Sigmoid colon (tissue), 7 donors: ENCODE results near the gene DOCK3. TPM values are rescaled to one million over a fixed set of nuclear protein-coding genes. Genes with fewer than 3 reads are reported as not detected.
"Not testable (repeated sequence)": the region's sequence is repeated elsewhere in the genome, so short reads cannot be mapped to it uniquely, and the experiment has no call there.

Source experiments
- DNase-seq: peaks from one replicate; pipeline ENCODE4 v3.0.0-alpha.2; 2019
- H3K27ac ChIP-seq, 4 donors: fragments of 200-600 bp; sonication (generic); one replicate each; pipeline ENCODE4 v1.5.1; 2016 to 2019; ENCODE audit warnings: mild to moderate bottlenecking in 1 of 4
- H3K27me3 ChIP-seq, 3 donors: fragments of 200-600 bp; sonication (generic); one replicate each; pipeline ENCODE4 v1.5.1; 2019; ENCODE audit warnings: mild to moderate bottlenecking in 1 of 3
- H3K36me3 ChIP-seq, 4 donors: fragments of 200-600 bp; sonication (generic); one replicate each; pipeline ENCODE4 v1.5.1; 2016 to 2019
- H3K4me1 ChIP-seq, 4 donors: fragments of 200-600 bp; sonication (generic); one replicate each; pipeline ENCODE4 v1.5.1; 2017 to 2019
- H3K4me3 ChIP-seq, 4 donors: fragments of 200-600 bp; sonication (generic); one replicate each; pipeline ENCODE4 v1.5.1; 2017 to 2019; ENCODE audit warnings: mild to moderate bottlenecking in 2 of 4, moderate library complexity in 1 of 4
- H3K9me3 ChIP-seq, 4 donors: fragments of 200-600 bp in 3 of 4; sonication (generic) in 3 of 4; one replicate each; pipeline versions ENCODE4 v1.5.1 to v1.6.1; 2013 to 2019
- EP300 ChIP-seq, 4 donors: sonication (generic); formaldehyde crosslinking; IDR thresholded peaks; one replicate each; pipeline ENCODE4 v1.6.1; 2017; ENCODE audit warnings: antibody characterized with exemption in 4 of 4
- POLR2A ChIP-seq, 2 donors: fragments of 450-650 bp; IDR thresholded peaks; one replicate each; pipeline ENCODE4 v1.6.1; 2016; ENCODE audit warnings: antibody characterized with exemption in 2 of 2, mild to moderate bottlenecking in 2 of 2, moderate library complexity in 2 of 2
- POLR2AphosphoS5 ChIP-seq, 4 donors: sonication (generic); formaldehyde crosslinking; IDR thresholded peaks; one replicate each; pipeline ENCODE4 v1.6.1; 2017; ENCODE audit warnings: antibody characterized with exemption in 4 of 4
- WGBS, 2 donors: extraction: QIAGEN DNeasy Blood & Tissue Kit; methylation state at CpG; one replicate each; pipeline ENCODE4 v1.1.7; 2013; 5-methylcytosine and 5-hydroxymethylcytosine counted together
- intact Hi-C: fragments of 100-400 bp; cut with DNase I; formaldehyde crosslinking; loops from one replicate; pipeline ENCODE4 v1.15.1; 2023
- polyA plus RNA-seq, 3 donors: library from polyadenylated mRNA; stranded (reverse); fragments of 200-250 nt; gene quantifications; one replicate each; pipeline ENCODE4 v1.2.3, GENCODE V29; 2013
- total RNA-seq, 4 donors: library from RNA; depleted of rRNA; stranded (reverse); fragments of >200 nt; gene quantifications; one replicate each; pipeline ENCODE4 v1.1.0, GENCODE V29; 2016
- TF ChIP-seq, protein P1 (sequence below), 4 experiments: fragments of 450-650 bp in 3 of 4; fragments of 200-600 bp in 1 of 4; IDR thresholded peaks; one replicate each; pipeline ENCODE4 v1.5.1; 2016 to 2019; ENCODE audit warnings: antibody characterized with exemption in 4 of 4, mild to moderate bottlenecking in 3 of 4, moderate library complexity in 2 of 4
- donor health status: healthy with polysubstance abuse.
- donor health status: Bipolar disorder and iron deficiency.
- donor health status: healthy.

Gene DOCK3
- total and polyA plus RNA-seq, 7 donors: 0.25 to 4.4 (median 3.3) TPM; not detected in 2

DNA sequence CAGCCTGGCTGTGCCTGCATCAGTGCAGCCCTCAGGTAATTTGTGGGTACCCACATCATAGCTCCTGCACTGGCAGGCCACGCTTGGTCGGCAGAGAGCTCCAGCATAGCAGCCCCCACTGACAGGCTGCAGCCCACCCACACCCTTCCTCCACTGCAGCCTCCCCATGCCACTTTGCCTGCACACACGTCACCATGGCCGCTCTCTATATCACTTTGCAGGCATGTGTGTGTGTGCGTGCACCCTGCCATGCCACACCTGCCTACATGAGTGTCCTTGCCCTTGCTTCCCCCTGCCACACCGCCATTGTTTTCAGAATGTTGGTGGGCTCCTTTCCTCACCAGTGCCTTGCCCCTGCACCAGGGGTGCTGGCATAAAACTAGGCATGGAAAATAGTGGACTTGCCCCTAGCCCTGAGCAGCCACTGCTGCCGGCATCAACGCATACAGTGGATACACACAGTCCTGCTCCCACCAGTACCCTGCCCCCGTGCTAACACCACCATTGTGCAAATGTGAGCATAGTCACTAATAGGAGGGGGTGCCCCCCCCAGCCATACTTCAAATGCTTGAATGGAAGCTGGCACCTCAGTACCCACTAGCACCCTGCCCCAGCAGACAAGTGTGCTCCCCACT, 431.6 kb downstream of the DOCK3 start:
- H3K4me3 ChIP-seq: no peak overlapping the region
- H3K4me1 ChIP-seq: no peaks in the 10 kb centered on the region
- intact Hi-C loops: no loop called here
- H3K9me3 ChIP-seq: peaks cover 0 to 6% (median 2%) of the 10 kb centered on the region in 4 donors
- WGBS, 2 donors: 96 to 97% methylated on average over 9 of the region's 9 CpGs
- H3K27ac ChIP-seq: no peak overlapping the region
- H3K36me3 ChIP-seq: no peaks in the 10 kb centered on the region
- DNase-seq: no peak
- TF ChIP-seq POLR2A (IDR thresholded peaks at IDR 0.05): no peak
- no peaks in the 10 kb centered on the region for H3K27me3 ChIP-seq

DNA sequence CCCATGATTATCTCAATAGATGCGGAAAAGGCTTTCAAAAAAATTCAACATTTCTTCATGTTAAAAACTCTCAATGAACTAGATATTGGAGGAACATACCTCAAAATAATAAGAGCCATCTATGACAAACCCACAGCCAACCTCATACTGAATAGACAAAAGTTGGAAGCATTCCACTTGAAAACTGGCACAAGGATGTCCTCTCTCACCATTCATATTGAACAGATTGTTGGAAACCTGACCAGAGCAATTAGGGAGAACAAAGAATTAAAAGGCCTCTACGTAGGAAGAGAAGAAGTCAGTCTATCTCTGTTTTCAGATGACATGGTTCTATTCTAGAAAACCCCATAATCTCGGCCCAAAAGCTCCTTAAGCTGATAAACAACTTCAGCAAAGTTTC, 435.9 kb downstream of the DOCK3 start:
- H3K27ac ChIP-seq: no peak overlapping the region
- intact Hi-C loops: no loop called here
- no peaks in the 10 kb centered on the region for H3K4me1 ChIP-seq
- no peaks in the 10 kb centered on the region for H3K27me3 ChIP-seq
- H3K36me3 ChIP-seq: no peaks in the 10 kb centered on the region
- TF ChIP-seq POLR2AphosphoS5 (IDR thresholded peaks at IDR 0.05) (no peak), EP300 (IDR thresholded peaks at IDR 0.05) (no peak), POLR2A (IDR thresholded peaks at IDR 0.05) (no peak)
- TF ChIP-seq, protein P1, sequence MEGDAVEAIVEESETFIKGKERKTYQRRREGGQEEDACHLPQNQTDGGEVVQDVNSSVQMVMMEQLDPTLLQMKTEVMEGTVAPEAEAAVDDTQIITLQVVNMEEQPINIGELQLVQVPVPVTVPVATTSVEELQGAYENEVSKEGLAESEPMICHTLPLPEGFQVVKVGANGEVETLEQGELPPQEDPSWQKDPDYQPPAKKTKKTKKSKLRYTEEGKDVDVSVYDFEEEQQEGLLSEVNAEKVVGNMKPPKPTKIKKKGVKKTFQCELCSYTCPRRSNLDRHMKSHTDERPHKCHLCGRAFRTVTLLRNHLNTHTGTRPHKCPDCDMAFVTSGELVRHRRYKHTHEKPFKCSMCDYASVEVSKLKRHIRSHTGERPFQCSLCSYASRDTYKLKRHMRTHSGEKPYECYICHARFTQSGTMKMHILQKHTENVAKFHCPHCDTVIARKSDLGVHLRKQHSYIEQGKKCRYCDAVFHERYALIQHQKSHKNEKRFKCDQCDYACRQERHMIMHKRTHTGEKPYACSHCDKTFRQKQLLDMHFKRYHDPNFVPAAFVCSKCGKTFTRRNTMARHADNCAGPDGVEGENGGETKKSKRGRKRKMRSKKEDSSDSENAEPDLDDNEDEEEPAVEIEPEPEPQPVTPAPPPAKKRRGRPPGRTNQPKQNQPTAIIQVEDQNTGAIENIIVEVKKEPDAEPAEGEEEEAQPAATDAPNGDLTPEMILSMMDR (IDR thresholded peaks at IDR 0.05): no peak
- no peak overlapping the region for H3K4me3 ChIP-seq
- peaks cover 0 to 6% (median 2%) of the 10 kb centered on the region in 4 donors for H3K9me3 ChIP-seq
- no peak for DNase-seq
- WGBS, 2 donors: 80 to 81% methylated on average over 3 of the region's 3 CpGs

DNA sequence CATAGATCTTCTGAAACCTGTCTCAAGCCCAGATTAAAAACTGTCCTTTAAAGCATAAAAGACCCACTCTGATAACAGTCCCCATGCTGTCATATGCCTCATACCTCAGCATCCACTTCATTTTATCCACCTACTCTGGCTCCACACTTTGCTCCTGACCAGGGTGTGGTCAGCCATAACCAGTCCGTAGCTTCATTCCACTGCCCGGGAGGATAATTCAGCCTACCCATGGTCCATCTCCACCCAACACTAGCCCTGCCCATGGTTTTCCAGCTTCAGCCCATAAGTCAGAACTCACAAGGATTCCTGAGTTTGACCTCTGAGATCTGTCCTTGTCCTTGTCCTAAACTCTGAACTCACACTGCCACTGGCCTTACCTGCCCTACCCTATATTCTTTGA, 448.2 kb downstream of the DOCK3 start:
- intact Hi-C loops: no loop called here
- Histone ChIP-seq H3K9me3 (peaks cover 0 to 4% (median 0%) of the 10 kb centered on the region in 4 donors), H3K36me3 (no peaks in the 10 kb centered on the region), H3K27ac (no peak overlapping the region), H3K4me3 (no peak overlapping the region), H3K4me1 (no peaks in the 10 kb centered on the region), H3K27me3 (no peaks in the 10 kb centered on the region)
- WGBS, 2 donors: 48 to 82% methylated on average over 2 of the region's 2 CpGs
- TF ChIP-seq, protein P1 (IDR thresholded peaks at IDR 0.05): no peak
- TF ChIP-seq EP300 (IDR thresholded peaks at IDR 0.05) (no peak), POLR2AphosphoS5 (IDR thresholded peaks at IDR 0.05) (no peak), POLR2A (IDR thresholded peaks at IDR 0.05) (no peak)
- DNase-seq: no peak

DNA sequence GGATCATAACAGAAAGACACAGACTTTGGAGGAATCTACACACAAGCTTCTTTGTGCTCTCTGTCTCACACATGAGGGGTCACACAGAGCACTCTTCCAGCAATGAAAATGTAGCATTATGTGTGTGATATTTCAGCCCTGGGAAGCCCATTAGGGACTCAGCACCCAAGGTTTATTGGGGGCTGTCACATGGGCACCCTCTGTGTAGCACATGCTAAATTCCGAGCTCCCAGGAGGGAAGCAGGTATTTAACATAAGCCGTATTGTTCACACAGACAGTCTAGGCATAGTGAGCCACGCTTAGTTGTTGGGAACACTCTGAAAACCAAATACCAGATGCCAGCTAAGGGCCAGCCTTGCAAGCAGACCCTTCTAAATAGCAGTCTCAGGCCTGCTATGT, 448.8 kb downstream of the DOCK3 start:
- H3K36me3 ChIP-seq: no peaks in the 10 kb centered on the region
- intact Hi-C loops: no loop called here
- DNase-seq: no peak
- H3K4me3 ChIP-seq: no peak overlapping the region
- 82 to 86% methylated on average over 3 of the region's 3 CpGs for WGBS, 2 donors
- TF ChIP-seq POLR2AphosphoS5 (IDR thresholded peaks at IDR 0.05) (no peak), POLR2A (IDR thresholded peaks at IDR 0.05) (no peak), EP300 (IDR thresholded peaks at IDR 0.05) (no peak)
- TF ChIP-seq, protein P1 (IDR thresholded peaks at IDR 0.05): no peak
- no peak overlapping the region for H3K27ac ChIP-seq
- peaks cover 0 to 4% (median 0%) of the 10 kb centered on the region in 4 donors for H3K9me3 ChIP-seq
- H3K27me3 ChIP-seq: no peaks in the 10 kb centered on the region
- H3K4me1 ChIP-seq: no peaks in the 10 kb centered on the region

DNA sequence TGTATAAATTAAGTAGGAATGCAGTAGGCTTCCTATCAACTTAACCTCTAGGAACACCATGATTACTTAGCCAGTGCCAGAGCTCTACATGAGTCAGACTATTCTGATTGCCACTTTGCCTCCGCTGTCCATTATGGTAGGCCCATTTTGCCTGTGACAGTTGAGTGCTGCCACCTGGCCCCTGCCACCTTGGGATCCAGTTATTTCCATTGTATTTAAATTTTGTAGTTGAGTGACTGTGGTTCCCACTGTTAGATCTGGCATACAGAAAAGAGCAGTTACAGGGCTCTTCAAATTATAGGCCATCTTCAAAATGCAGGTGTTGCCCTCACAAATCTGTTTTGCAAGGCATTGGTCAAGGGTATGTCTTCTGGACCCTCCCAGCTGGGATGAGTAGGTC, 456.9 kb downstream of the DOCK3 start:
- not testable (repeated sequence) for H3K27ac ChIP-seq

DNA sequence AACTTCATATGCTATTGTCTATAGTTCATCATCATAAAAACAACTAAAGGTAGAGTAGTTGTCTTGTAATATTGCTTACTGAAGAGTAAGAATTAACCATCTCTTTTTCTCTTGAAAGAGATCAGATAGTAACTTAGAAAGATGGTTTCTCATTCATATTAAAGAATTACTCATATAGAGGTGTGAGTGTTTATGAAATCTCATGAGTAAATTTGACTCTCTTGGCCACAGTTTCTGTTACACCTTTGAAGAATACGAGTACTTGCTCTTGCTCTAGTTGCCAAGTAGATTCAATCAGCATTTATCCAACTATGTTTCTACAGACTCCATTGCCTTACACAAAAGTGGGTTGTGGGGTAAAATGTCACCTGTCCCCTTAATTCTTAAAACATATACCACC, 463.0 kb downstream of the DOCK3 start:
- intact Hi-C loops: no loop called here
- Histone ChIP-seq H3K4me1 (no peaks in the 10 kb centered on the region), H3K27ac (no peak overlapping the region), H3K9me3 (peaks cover 0 to 2% (median 0%) of the 10 kb centered on the region in 4 donors), H3K27me3 (no peaks in the 10 kb centered on the region), H3K36me3 (no peaks in the 10 kb centered on the region), H3K4me3 (no peak overlapping the region)
- DNase-seq: no peak
- WGBS, 2 donors: 87 to 88% methylated on average over 1 of the region's 1 CpG
- TF ChIP-seq EP300 (IDR thresholded peaks at IDR 0.05) (no peak), POLR2A (IDR thresholded peaks at IDR 0.05) (no peak), POLR2AphosphoS5 (IDR thresholded peaks at IDR 0.05) (no peak)
- TF ChIP-seq, protein P1 (IDR thresholded peaks at IDR 0.05): no peak

More for the DNA sequence above, 456.9 kb downstream of the DOCK3 start:
- WGBS, 2 donors: 95 to 96% methylated on average over 1 of the region's 1 CpG
- peaks cover 0 to 13% (median 8%) of the 10 kb centered on the region in 4 donors for H3K9me3 ChIP-seq
- H3K27me3 ChIP-seq, H3K4me1 ChIP-seq, H3K36me3 ChIP-seq, H3K4me3 ChIP-seq, intact Hi-C loops, DNase-seq: not testable (repeated sequence)
